Breast epithelium (tissue), 3 donors: ENCODE results near the gene SH3D19.

Source experiments
- POLR2A ChIP-seq: fragments of 450-650 bp; IDR thresholded peaks from one replicate; pipeline ENCODE4 v1.6.1; 2016; ENCODE audit warnings: antibody characterized with exemption, mild to moderate bottlenecking, moderate library complexity
- POLR2AphosphoS5 ChIP-seq, 3 donors: sonication (generic); formaldehyde crosslinking; IDR thresholded peaks; one replicate each; pipeline ENCODE4 v1.6.1; 2017; ENCODE audit warnings: antibody characterized with exemption in 3 of 3
- TF ChIP-seq, protein P1 (sequence below), 3 donors: fragments of 450-650 bp; IDR thresholded peaks; one replicate each; pipeline ENCODE4 v1.5.1; 2016 to 2017; ENCODE audit warnings: antibody characterized with exemption in 3 of 3, mild to moderate bottlenecking in 3 of 3, moderate library complexity in 3 of 3

DNA sequence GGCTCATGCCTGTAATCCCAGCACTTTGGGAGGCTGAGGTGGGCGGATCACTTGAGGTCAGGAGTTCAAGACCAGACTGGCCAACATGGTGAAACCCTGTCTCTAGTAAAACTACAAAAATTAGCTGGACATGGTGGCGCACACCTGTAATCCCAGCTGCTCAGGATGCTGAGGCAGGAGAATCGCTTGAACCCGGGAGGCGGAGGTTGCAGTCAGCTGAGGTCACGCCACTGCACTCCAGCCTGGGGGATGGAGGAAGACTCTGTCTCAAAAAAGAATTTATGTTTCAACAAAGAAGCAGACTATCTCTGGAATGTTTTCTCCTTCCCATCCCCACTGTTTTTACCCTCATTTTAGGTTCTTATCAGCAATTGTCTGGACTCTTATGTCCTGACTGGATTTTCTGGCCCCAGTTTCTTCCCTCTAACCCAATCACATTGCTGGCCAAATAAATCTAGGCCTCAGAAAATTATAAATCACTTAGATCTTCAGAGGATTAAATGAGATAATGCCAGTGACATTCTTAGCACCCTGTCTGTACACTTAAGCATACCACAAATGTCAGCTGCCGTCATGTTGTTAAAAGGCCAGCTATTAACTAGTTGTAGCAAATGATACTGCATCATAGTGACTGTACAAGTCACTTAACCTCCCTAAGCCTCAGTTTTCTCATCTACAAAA, 93.3 kb downstream of the SH3D19 start:
- TF ChIP-seq, protein P1, sequence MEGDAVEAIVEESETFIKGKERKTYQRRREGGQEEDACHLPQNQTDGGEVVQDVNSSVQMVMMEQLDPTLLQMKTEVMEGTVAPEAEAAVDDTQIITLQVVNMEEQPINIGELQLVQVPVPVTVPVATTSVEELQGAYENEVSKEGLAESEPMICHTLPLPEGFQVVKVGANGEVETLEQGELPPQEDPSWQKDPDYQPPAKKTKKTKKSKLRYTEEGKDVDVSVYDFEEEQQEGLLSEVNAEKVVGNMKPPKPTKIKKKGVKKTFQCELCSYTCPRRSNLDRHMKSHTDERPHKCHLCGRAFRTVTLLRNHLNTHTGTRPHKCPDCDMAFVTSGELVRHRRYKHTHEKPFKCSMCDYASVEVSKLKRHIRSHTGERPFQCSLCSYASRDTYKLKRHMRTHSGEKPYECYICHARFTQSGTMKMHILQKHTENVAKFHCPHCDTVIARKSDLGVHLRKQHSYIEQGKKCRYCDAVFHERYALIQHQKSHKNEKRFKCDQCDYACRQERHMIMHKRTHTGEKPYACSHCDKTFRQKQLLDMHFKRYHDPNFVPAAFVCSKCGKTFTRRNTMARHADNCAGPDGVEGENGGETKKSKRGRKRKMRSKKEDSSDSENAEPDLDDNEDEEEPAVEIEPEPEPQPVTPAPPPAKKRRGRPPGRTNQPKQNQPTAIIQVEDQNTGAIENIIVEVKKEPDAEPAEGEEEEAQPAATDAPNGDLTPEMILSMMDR (IDR thresholded peaks at IDR 0.05), result no peak
- TF ChIP-seq POLR2A (no peak), POLR2AphosphoS5 (IDR thresholded peaks at IDR 0.05) (no peak)
